ENCODE measurements around the gene DNAJB8. TPM values are rescaled to one million over a fixed set of nuclear protein-coding genes. Genes with fewer than 3 reads are reported as not detected.

DNAJB8 gene
- total RNA-seq, 2 donors from 2014 or later = not detected

- H3K4me3 Mint-ChIP-seq = peak overlapping the region; percentile 62
- H3K9ac ChIP-seq (ENCODE audit: extremely low read depth, low read length, poor library complexity, severe bottlenecking) = no peak overlapping the region
Observed at GRCh38 chr3:128490915-128491690, 24.4 kb upstream of the DNAJB8 start.

GRCh38 chr3:128490650-128490914 lies 23.9 kb upstream of the DNAJB8 start:
- Histone ChIP-seq H3K27ac (ENCODE audit: low read depth, low read length) (no peak overlapping the region), H3K9me3 (ENCODE audit: control insufficient read depth, low read length) (no peaks in the 10 kb centered on the region), H3K4me1 (ENCODE audit: control insufficient read depth, insufficient read depth, low read length) (peaks cover 5% of the 10 kb centered on the region), H3K36me3 (ENCODE audit: control insufficient read depth, insufficient read depth, low read length) (no peaks in the 10 kb centered on the region), H3K9ac (ENCODE audit: extremely low read depth, low read length, poor library complexity, severe bottlenecking) (no peak overlapping the region), H3K27me3 (ENCODE audit: control insufficient read depth, insufficient read depth, low read length, poor library complexity, severe bottlenecking) (peaks cover 100% of the 10 kb centered on the region), H3K4me3 (ENCODE audit: low read length) (no peak overlapping the region)
- H3K27ac Mint-ChIP-seq = no peak overlapping the region
- no peaks in the 10 kb centered on the region for H3K36me3 Mint-ChIP-seq (ENCODE audit: low read depth)
- WGBS, 2 experiments (ENCODE audit: insufficient coverage in 1 of 2, insufficient read length in 1 of 2) = 3 to 6% methylated on average over 9 to 10 of the region's 10 CpGs
- H3K4me1 Mint-ChIP-seq = peaks cover 18% of the 10 kb centered on the region
- TF ChIP-seq CTCF (conservative IDR thresholded peaks at IDR 0.05) = no peak
- H3K9me3 Mint-ChIP-seq = no peaks in the 10 kb centered on the region
- peaks cover 94% of the 10 kb centered on the region for H3K27me3 Mint-ChIP-seq (ENCODE audit: insufficient read depth)
- DNase-seq = no peak
- peak overlapping the region; percentile 62 for H3K4me3 Mint-ChIP-seq

More at GRCh38 chr3:128490915-128491690, 24.4 kb upstream of the DNAJB8 start:
- no peaks in the 10 kb centered on the region for H3K9me3 Mint-ChIP-seq
- Histone ChIP-seq H3K4me3 (ENCODE audit: low read length) (no peak overlapping the region), H3K36me3 (ENCODE audit: control insufficient read depth, insufficient read depth, low read length) (no peaks in the 10 kb centered on the region), H3K27ac (ENCODE audit: low read depth, low read length) (no peak overlapping the region), H3K9me3 (ENCODE audit: control insufficient read depth, low read length) (no peaks in the 10 kb centered on the region), H3K27me3 (ENCODE audit: control insufficient read depth, insufficient read depth, low read length, poor library complexity, severe bottlenecking) (peaks cover 100% of the 10 kb centered on the region), H3K4me1 (ENCODE audit: control insufficient read depth, insufficient read depth, low read length) (peaks cover 5% of the 10 kb centered on the region)
- H3K36me3 Mint-ChIP-seq (ENCODE audit: low read depth) = no peaks in the 10 kb centered on the region
- WGBS, 2 experiments (ENCODE audit: insufficient coverage in 1 of 2, insufficient read length in 1 of 2) = 2% methylated on average over 11 to 23 of the region's 23 CpGs
- no peak overlapping the region for H3K27ac Mint-ChIP-seq
- DNase-seq = peak; percentile 79
- peaks cover 18% of the 10 kb centered on the region for H3K4me1 Mint-ChIP-seq
- no peak for TF ChIP-seq CTCF (conservative IDR thresholded peaks at IDR 0.05)
- peaks cover 94% of the 10 kb centered on the region for H3K27me3 Mint-ChIP-seq (ENCODE audit: insufficient read depth)

GRCh38 chr3:128489927-128490649 lies 23.4 kb upstream of the DNAJB8 start:
- peak; percentile 87 for DNase-seq
- H3K9me3 ChIP-seq (ENCODE audit: control insufficient read depth, low read length) = no peaks in the 10 kb centered on the region
- no peak overlapping the region for H3K27ac ChIP-seq (ENCODE audit: low read depth, low read length)
- peak; percentile 61 for TF ChIP-seq CTCF (conservative IDR thresholded peaks at IDR 0.05)
- Mint-ChIP-seq H3K4me3 (peak overlapping the region; percentile 62), H3K36me3 (ENCODE audit: low read depth) (no peaks in the 10 kb centered on the region), H3K27ac (no peak overlapping the region), H3K9me3 (no peaks in the 10 kb centered on the region), H3K27me3 (ENCODE audit: insufficient read depth) (peaks cover 94% of the 10 kb centered on the region), H3K4me1 (peaks cover 20% of the 10 kb centered on the region)
- peaks cover 100% of the 10 kb centered on the region for H3K27me3 ChIP-seq (ENCODE audit: control insufficient read depth, insufficient read depth, low read length, poor library complexity, severe bottlenecking)
- WGBS, 2 experiments (ENCODE audit: insufficient coverage in 1 of 2, insufficient read length in 1 of 2) = 1% methylated on average over 39 to 61 of the region's 61 CpGs
- no peaks in the 10 kb centered on the region for H3K36me3 ChIP-seq (ENCODE audit: control insufficient read depth, insufficient read depth, low read length)
- H3K4me3 ChIP-seq (ENCODE audit: low read length) = peak overlapping the region; percentile 71
- no peak overlapping the region for H3K9ac ChIP-seq (ENCODE audit: extremely low read depth, low read length, poor library complexity, severe bottlenecking)
- peaks cover 5% of the 10 kb centered on the region for H3K4me1 ChIP-seq (ENCODE audit: control insufficient read depth, insufficient read depth, low read length)
